K562 (cell line): Measurements from ENCODE around the gene HADHB. TPM values are rescaled to one million over a fixed set of nuclear protein-coding genes. Genes with fewer than 3 reads are reported as not detected.
A peak's percentile ranks its signal among the peaks of the same experiment; 100 is the strongest.

Experiments used
- CXXC5 ChIP-seq: fragments of 250-450 bp; sonication (Bioruptor Pico); IDR thresholded peaks from 2 replicates; pipeline ENCODE4 v1.8.0; 2022; ENCODE audit warnings: inconsistent platforms, mild to moderate bottlenecking, moderate library complexity
- GTF2E2 ChIP-seq: fragments of 200-800 bp; sonication (Bioruptor generic); IDR thresholded peaks from 2 replicates; pipeline ENCODE4 v1.6.1; 2016; ENCODE audit warnings: missing genetic modification characterization, missing compliant biosample characterization
- PRMT5 ChIP-seq: sonication (generic); formaldehyde crosslinking; IDR thresholded peaks from 2 replicates; pipeline ENCODE4 v1.5.0; 2020; ENCODE audit warnings: missing genetic modification reagents
- RAD21 ChIP-seq, 2 experiments: fragments of 250-450 bp in 1 of 2; fragments of 450-650 bp in 1 of 2; sonication (Bioruptor Pico) in 1 of 2; formaldehyde crosslinking in 1 of 2; IDR thresholded peaks in 1 of 2; conservative IDR thresholded peaks in 1 of 2; 2 replicates each; pipeline versions ENCODE4 v1.4.0 to v1.8.0; 2020 to 2022; ENCODE audit warnings: mild to moderate bottlenecking in 2 of 2, moderate library complexity in 1 of 2
- SAP30 ChIP-seq: fragments of 200-600 bp; sonication (generic); IDR thresholded peaks from 2 replicates; pipeline ENCODE4 v1.6.1; 2012; ENCODE audit warnings: borderline replicate concordance, low read depth, mild to moderate bottlenecking, moderate library complexity, low read length, control low read depth, inconsistent platforms; ENCODE audit not compliant: insufficient read depth, poor library complexity, severe bottlenecking
- SIRT6 ChIP-seq: IDR thresholded peaks from one replicate; pipeline ENCODE4 v1.6.1; 2012; ENCODE audit warnings: low read depth, mild to moderate bottlenecking, control low read depth, inconsistent platforms, low read length, moderate library complexity
- SOX6 ChIP-seq: fragments of 450-650 bp; IDR thresholded peaks from 2 replicates; pipeline ENCODE4 v1.6.1; 2014; ENCODE audit warnings: mild to moderate bottlenecking
- ZNF212 ChIP-seq: fragments of 450-650 bp; formaldehyde crosslinking; IDR thresholded peaks from 2 replicates; pipeline ENCODE4 v1.4.0; 2020; ENCODE audit warnings: mild to moderate bottlenecking
- ZNF436 ChIP-seq: fragments of 250-450, 450-650 bp; sonication (Bioruptor Pico); formaldehyde crosslinking; IDR thresholded peaks from 2 replicates; pipeline ENCODE4 v1.7.0; 2020; ENCODE audit warnings: mild to moderate bottlenecking
- ZNF766 ChIP-seq: fragments of 200-800 bp; sonication (Bioruptor generic); conservative IDR thresholded peaks from 2 replicates; pipeline ENCODE4 v1.6.1; 2016; ENCODE audit warnings: missing genetic modification characterization, missing compliant biosample characterization
- polyA plus RNA-seq, 8 experiments: library from polyadenylated mRNA; depleted of rRNA in 4 of 8; stranded (reverse) in 5 of 8; unstranded in 3 of 8; fragments of >200 nt; fragmentation: Nextera tagmentation in 2 of 8; fragmentation: Illumina TruSeq in 1 of 8; extraction: Ambion mirVana in 2 of 8; extraction: Trizol in 1 of 8; gene quantifications; 2 replicates each; pipeline versions ENCODE4 v1.2.1 to v1.2.3, GENCODE V29; 2011 to 2014; ENCODE audit warnings: inconsistent platforms in 1 of 8, missing spikeins in 1 of 8
- total RNA-seq, 7 experiments: library from RNA; depleted of rRNA in 6 of 7; stranded (reverse); fragments of >200 nt in 6 of 7; fragmentation: Illumina TruSeq in 2 of 7; extraction: Trizol in 2 of 7; gene quantifications; 2 replicates each; pipeline versions ENCODE4 v1.2.1 to v1.2.3, GENCODE V29; 2011 to 2021; ENCODE audit warnings: low replicate concordance in 1 of 7
- TF ChIP-seq, protein P1 (sequence below): sonication (generic); formaldehyde crosslinking; IDR thresholded peaks from 2 replicates; pipeline ENCODE4 v1.8.1; 2022; ENCODE audit warnings: missing genetic modification reagents
- TF ChIP-seq, protein P2 (sequence below): sonication (generic); formaldehyde crosslinking; IDR thresholded peaks from 2 replicates; pipeline ENCODE4 v1.9.0; 2022; ENCODE audit warnings: mild to moderate bottlenecking, missing genetic modification reagents
- TF ChIP-seq, protein P3 (sequence below): fragments of 250-450 bp; sonication (Bioruptor Pico); IDR thresholded peaks from 2 replicates; pipeline ENCODE4 v1.8.0; 2021; ENCODE audit warnings: moderate library complexity, mild to moderate bottlenecking, inconsistent platforms
- TF ChIP-seq, protein P4 (sequence below): fragments of 450-650 bp; formaldehyde crosslinking; IDR thresholded peaks from 2 replicates; pipeline ENCODE4 v1.4.0; 2020; ENCODE audit warnings: mild to moderate bottlenecking, moderate library complexity
- TF ChIP-seq, protein P5 (sequence below): fragments of 450-650 bp; formaldehyde crosslinking; IDR thresholded peaks from 2 replicates; pipeline ENCODE4 v1.4.0; 2020; ENCODE audit warnings: mild to moderate bottlenecking, mixed read lengths
- TF ChIP-seq, protein P6 (sequence below): fragments of 150-350 bp; conservative IDR thresholded peaks from 2 replicates; pipeline ENCODE4 v1.6.1; 2014; ENCODE audit warnings: low read length

Gene HADHB
- total and polyA plus RNA-seq, 9 of the 15 experiments (the other 6 are each of a cell fraction or from before 2014, with no cell fraction given) = 67.3 to 199 (median 100) TPM

DNA sequence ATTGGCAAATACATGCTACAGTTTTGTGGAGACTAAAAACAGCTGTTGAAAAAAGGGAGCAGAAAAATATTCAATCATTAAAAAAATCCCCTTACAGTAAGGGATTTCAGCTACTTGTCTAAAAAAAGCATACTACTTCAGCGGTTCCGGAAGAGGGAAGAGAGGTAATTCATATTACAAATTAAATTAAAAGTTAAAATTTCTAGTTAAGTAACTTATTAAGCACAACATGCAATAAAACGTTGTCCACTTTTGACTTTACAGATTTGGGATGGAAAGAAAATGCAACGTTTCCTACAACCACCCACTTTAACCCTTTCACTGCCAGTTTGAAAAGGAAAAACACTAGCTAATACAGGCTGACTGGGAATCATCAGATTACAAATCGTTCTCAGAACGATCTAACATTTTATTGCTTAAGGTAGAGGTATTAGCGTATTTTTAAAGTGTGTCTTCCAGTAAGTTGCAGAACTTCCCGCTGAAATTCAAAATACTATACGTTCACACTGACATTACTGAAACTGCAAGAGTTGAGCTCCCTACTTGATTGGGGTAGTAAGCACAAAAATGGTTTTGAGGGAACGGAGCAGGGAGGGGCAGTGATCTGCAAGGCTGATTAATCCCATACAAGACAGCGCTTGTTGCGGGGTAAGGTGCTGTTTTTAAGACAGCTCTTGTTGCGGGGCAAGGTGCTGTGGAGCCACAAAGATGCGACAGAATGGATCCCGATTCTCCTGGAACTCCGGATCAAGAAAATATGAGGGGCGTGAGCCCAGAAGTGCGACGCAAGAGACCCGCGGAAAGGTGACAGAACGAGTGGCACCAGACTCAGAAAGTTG, 1.1 kb upstream of the HADHB start (continued):
- no peak for TF ChIP-seq ZNF212 (CRISPR knock-in tag)
- peak; percentile 60 for TF ChIP-seq SAP30
- TF ChIP-seq, protein P1, sequence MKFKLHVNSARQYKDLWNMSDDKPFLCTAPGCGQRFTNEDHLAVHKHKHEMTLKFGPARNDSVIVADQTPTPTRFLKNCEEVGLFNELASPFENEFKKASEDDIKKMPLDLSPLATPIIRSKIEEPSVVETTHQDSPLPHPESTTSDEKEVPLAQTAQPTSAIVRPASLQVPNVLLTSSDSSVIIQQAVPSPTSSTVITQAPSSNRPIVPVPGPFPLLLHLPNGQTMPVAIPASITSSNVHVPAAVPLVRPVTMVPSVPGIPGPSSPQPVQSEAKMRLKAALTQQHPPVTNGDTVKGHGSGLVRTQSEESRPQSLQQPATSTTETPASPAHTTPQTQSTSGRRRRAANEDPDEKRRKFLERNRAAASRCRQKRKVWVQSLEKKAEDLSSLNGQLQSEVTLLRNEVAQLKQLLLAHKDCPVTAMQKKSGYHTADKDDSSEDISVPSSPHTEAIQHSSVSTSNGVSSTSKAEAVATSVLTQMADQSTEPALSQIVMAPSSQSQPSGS (CRISPR knock-in tag) = no peak
- TF ChIP-seq SOX6 = no peak
- TF ChIP-seq, protein P2, sequence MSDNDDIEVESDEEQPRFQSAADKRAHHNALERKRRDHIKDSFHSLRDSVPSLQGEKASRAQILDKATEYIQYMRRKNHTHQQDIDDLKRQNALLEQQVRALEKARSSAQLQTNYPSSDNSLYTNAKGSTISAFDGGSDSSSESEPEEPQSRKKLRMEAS (CRISPR knock-in tag) = no peak
- TF ChIP-seq ZNF766 (CRISPR knock-in tag) = 0 out of 2 replicates have a peak, but pooled peaks have one; percentile 13
- TF ChIP-seq, protein P3, sequence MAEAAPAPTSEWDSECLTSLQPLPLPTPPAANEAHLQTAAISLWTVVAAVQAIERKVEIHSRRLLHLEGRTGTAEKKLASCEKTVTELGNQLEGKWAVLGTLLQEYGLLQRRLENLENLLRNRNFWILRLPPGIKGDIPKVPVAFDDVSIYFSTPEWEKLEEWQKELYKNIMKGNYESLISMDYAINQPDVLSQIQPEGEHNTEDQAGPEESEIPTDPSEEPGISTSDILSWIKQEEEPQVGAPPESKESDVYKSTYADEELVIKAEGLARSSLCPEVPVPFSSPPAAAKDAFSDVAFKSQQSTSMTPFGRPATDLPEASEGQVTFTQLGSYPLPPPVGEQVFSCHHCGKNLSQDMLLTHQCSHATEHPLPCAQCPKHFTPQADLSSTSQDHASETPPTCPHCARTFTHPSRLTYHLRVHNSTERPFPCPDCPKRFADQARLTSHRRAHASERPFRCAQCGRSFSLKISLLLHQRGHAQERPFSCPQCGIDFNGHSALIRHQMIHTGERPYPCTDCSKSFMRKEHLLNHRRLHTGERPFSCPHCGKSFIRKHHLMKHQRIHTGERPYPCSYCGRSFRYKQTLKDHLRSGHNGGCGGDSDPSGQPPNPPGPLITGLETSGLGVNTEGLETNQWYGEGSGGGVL (CRISPR knock-in tag) = no peak
- TF ChIP-seq, protein P4, sequence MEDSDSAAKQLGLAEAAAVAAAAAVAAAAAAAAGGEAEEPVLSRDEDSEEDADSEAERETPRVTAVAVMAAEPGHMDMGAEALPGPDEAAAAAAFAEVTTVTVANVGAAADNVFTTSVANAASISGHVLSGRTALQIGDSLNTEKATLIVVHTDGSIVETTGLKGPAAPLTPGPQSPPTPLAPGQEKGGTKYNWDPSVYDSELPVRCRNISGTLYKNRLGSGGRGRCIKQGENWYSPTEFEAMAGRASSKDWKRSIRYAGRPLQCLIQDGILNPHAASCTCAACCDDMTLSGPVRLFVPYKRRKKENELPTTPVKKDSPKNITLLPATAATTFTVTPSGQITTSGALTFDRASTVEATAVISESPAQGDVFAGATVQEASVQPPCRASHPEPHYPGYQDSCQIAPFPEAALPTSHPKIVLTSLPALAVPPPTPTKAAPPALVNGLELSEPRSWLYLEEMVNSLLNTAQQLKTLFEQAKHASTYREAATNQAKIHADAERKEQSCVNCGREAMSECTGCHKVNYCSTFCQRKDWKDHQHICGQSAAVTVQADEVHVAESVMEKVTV (CRISPR knock-in tag) = no peak
- TF ChIP-seq PRMT5 = no peak
- TF ChIP-seq SIRT6 = no peak
- no peak for TF ChIP-seq ZNF436
- no peak for TF ChIP-seq GTF2E2 (tag)
- no peak for TF ChIP-seq RAD21 (CRISPR knock-in tag; conservative IDR thresholded peaks at IDR 0.05 in 1 of 2, IDR thresholded peaks at IDR 0.05 in 1 of 2)
- TF ChIP-seq, protein P5, sequence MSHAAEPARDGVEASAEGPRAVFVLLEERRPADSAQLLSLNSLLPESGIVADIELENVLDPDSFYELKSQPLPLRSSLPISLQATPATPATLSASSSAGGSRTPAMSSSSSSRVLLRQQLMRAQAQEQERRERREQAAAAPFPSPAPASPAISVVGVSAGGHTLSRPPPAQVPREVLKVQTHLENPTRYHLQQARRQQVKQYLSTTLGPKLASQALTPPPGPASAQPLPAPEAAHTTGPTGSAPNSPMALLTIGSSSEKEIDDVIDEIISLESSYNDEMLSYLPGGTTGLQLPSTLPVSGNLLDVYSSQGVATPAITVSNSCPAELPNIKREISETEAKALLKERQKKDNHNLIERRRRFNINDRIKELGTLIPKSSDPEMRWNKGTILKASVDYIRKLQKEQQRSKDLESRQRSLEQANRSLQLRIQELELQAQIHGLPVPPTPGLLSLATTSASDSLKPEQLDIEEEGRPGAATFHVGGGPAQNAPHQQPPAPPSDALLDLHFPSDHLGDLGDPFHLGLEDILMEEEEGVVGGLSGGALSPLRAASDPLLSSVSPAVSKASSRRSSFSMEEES = no peak
- TF ChIP-seq, protein P6, sequence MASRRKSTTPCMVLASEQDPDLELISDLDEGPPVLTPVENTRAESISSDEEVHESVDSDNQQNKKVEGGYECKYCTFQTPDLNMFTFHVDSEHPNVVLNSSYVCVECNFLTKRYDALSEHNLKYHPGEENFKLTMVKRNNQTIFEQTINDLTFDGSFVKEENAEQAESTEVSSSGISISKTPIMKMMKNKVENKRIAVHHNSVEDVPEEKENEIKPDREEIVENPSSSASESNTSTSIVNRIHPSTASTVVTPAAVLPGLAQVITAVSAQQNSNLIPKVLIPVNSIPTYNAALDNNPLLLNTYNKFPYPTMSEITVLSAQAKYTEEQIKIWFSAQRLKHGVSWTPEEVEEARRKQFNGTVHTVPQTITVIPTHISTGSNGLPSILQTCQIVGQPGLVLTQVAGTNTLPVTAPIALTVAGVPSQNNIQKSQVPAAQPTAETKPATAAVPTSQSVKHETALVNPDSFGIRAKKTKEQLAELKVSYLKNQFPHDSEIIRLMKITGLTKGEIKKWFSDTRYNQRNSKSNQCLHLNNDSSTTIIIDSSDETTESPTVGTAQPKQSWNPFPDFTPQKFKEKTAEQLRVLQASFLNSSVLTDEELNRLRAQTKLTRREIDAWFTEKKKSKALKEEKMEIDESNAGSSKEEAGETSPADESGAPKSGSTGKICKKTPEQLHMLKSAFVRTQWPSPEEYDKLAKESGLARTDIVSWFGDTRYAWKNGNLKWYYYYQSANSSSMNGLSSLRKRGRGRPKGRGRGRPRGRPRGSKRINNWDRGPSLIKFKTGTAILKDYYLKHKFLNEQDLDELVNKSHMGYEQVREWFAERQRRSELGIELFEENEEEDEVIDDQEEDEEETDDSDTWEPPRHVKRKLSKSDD = no peak
- TF ChIP-seq CXXC5 (CRISPR knock-in tag) = no peak
